HG03432 (cell line): Measurements from ENCODE around the gene MS4A6E.

Experiments
- ATAC-seq: cut with Tn5 transposase; IDR thresholded peaks from one replicate; pipeline ENCODE4 v1.9.1; 2021; ENCODE audit warnings: mild to moderate bottlenecking, moderate library complexity; ENCODE audit not compliant: unreplicated experiment

The MS4A6E gene

DNA sequence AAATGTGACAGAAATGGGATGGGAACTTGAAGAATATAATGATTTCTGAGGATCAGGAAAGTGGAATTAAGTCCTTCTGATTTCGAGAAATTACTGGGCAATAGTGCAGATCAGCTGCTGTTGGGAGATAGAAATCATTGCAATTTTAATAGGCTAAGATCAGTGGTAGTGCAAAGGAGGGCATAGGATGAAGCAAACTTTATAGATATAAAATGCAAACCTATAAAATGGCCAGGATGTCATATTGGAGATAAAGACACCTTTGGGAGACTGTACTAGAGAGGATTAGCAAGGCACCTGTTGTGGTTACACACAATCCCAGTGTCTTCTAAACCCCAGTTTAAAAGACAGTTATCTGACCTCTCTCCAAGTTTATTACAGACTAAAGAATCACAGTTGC, 44.8 kb downstream of the MS4A6E start:
- no peak for ATAC-seq

DNA sequence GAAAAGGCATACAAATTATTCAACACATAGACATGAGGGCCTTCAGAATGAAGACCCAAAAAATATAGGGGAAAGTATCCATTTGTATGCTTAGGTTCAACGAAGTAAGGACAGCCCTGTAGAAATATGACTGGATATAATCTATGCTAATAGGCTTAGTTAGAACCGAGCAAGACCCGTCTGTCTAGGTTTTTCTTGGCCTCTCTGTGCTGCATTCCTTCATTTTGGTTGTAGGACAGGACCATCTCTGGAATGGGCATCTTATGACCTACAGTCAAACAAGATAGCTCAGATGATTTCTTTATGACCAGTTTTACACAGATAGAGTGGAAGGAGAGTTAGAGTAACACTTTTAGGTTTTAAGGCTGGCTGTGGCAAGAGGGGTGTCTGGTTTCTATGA, 45.7 kb downstream of the MS4A6E start:
- no peak for ATAC-seq

DNA sequence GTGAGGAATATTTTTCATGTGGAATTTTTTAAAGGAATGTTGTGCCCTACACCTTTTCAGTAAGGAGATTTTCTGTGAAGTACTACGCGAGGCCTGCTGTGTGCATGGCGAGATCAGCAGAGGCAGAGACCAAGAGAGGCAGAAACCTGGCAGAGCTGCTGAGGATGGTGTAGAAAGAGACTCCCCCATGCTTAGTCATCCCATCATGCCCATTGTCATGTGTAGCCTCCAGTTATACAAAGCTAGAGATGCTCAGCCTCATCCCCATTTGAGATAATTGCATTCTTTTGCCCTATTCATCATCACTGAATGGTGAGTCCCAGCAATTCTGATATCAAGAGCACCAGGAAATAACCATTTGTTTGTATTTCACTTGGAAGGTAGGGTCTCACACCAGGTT, 48.3 kb downstream of the MS4A6E start:
- no peak for ATAC-seq

DNA sequence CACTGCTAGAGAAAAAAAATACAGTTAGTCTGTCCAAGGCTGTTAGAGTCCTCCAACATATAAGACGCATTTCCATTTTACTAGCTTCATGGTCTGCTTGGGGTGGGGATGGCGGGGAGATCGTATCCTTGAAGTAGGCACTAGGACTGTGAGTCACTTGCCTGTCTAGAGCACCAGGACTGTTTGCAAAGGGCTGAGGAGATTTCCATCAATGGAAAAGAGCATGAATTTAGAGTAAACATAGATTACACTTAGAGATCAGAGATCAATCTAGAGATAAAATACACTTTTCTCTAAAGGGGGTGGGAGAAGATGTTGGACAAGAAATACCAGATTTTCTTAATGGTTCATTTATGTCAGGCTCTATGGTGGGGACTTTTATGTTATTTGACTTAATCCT, 49.5 kb downstream of the MS4A6E start:
- ATAC-seq: no peak

DNA sequence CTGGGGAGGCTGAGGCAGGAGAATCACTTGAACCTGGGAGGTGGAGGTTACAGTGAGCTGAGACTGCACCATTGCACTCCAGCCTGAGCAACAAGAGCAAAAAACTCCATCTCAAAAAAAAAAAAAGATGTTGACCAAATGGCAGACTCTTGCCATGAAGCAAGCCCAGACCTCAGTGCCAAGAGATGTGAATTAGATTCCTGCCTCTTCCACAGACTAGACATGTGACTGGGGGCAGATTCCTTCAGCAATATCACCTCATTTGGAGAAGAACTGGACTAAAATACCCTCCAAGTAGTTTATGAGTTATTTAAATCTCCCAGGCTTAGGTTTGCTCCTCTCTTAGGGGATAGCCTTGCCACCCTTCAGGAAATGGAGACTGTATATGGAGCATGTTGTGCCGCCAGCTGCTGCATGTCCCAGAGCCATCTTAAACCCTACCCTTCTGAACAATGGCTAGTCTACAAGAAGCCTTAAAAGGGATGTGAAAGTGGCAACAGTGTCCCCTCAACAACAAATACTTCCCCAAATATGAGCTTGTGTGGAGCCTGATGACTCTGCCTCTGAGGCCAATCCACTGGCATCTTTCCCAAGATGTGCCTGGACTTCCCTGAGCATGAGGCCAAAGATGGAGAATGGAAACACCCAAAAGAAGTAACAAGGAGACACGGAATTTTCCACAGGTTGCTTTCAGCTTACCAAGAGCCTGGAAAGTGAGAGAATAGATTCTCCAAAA, 50.5 kb downstream of the MS4A6E start:
- ATAC-seq: peak; percentile 52

DNA sequence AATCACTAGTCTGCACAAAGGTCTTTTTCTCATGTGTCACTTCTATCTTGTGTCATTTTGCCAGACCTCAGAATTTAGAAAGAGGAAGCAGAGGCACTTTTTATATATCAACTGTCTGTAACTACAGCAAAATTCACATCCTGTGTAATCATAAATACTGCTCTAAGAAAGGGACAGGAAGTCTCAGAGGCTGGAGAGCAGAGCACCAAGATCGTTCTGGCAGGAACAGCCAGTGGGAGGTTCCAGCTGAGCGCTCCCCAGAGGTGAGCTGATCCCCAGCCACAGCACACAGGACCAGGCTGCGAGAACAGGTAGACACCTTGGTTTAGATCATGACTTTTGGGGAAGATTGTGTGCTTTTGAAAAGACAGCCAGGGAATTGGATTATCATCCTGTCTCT, 51.3 kb downstream of the MS4A6E start, which contains the start of gene MS4A7:
Gene MS4A7 (plus strand): TSS at position 179 of the 400 bp plus-strand sequence. CDS start 4,610 bp downstream, outside the sequence.
- peak; percentile 93 for ATAC-seq

DNA sequence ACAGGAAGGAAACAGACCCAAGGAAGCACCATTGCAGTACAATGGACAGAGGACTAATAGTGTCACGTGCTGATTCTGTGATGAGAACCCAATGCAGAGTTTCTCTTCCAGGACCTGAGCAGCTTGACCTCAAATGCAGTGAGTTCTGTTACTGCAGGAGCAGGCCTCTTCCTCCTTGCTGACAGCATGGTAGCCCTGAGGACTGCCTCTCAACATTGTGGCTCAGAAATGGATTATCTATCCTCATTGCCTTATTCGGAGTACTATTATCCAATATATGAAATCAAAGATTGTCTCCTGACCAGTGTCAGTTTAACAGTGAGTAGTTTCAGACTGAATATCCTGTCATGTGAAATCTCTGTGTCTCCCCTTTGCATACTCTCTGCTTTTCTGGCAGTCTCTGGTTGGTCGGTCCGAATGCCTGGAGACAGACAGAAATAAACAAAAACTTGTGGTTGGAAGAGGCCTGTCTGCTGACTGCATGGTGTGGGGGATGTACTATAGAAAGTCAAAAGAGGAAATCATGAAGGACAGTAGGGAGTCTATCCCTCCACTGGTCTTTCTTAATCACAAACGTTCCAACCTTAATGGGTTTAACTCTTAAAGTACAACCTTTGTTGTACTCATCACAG, 62.3 kb downstream of the MS4A6E start:
- ATAC-seq: peak; percentile 91

DNA sequence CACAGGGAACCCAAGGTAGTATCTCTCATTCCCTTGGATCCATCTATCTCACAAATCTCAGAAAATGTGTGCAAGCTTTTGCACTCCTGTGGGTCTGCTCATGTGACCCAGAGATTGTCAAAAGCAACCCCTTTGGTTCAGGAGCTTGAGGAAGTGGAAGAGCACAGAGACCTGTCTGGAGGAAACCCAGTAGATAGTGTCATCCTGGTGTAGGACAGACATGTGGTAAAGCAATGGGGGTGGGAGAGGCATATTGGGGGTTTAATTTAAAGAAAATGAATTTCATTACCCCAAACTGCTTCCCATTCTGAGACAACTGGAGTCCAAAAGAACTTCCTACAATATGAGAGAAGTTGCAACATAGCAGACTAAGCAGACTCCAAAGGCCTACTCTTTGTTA, 63.4 kb downstream of the MS4A6E start:
- ATAC-seq: no peak
